Mononuclear cell (primary cell): Measurements from ENCODE around the gene ERG. TPM values are rescaled to one million over a fixed set of nuclear protein-coding genes. Genes with fewer than 3 reads are reported as not detected.

Experiments
- H3K27me3 ChIP-seq: 2 replicates; pipeline ENCODE4 v1.6.0; 2011; ENCODE audit warnings: low read length, control low read depth; ENCODE audit not compliant: insufficient read depth
- H3K4me1 ChIP-seq: 2 replicates; pipeline ENCODE4 v1.5.1; 2011; ENCODE audit warnings: mild to moderate bottlenecking, low read length, control low read depth; ENCODE audit not compliant: insufficient read depth
- H3K4me3 ChIP-seq: 2 replicates; pipeline ENCODE4 v1.5.1; 2011; ENCODE audit warnings: mild to moderate bottlenecking, low read length, moderate library complexity
- H3K9me3 ChIP-seq: 2 replicates; pipeline ENCODE4 v1.5.1; 2011; ENCODE audit warnings: low read depth, mild to moderate bottlenecking, control low read depth, low read length
- total RNA-seq: library from RNA; depleted of rRNA; stranded (reverse); fragments of >200 nt; gene quantifications from one replicate; pipeline ENCODE4 v1.2.3, GENCODE V29; 2012

ERG gene
- total RNA-seq, 1 donor, result 1.4 TPM

DNA sequence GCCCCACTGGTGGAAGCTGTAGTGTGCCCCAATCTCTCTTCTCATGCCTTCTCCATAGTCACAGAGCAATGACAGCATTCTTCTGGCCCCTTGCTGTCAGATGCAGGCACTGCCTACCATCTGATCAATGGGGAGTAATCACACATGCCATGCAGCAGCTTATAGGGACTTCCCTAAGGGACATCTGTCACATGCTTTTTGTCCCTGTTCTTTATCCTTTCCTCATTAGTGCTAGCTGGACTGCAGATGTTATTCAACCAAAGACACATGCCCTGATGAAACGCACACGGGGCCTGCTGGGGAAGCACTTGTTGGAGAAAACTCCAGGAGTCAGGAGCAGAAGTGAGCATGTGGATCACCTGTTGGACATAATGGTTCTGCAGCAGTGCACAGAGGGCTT, 132.8 kb downstream of the ERG start:
- Histone ChIP-seq H3K4me3 (no peak overlapping the region), H3K27me3 (no peaks in the 10 kb centered on the region), H3K4me1 (no peaks in the 10 kb centered on the region), H3K9me3 (no peaks in the 10 kb centered on the region)

DNA sequence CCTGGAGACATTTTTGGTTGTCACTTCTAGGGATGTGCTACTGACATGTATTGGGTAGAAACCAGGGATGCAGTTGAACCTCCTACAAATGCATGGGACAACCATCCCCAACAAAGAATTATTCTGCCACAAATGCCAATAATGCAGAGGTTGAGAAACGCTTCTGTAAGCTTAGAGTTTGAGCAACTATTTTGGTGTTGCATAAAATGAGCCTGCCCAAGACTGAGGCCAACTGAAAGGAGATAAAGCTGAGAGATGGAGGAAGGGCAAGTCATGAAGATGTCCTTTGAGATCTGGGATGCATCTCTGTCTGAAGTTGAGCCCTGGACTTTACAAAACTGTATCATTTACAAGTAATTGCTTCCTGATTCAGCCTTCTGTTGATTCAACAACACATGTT, 134.6 kb downstream of the ERG start:
- Histone ChIP-seq H3K4me3 (no peak overlapping the region), H3K9me3 (no peaks in the 10 kb centered on the region), H3K27me3 (no peaks in the 10 kb centered on the region), H3K4me1 (no peaks in the 10 kb centered on the region)

DNA sequence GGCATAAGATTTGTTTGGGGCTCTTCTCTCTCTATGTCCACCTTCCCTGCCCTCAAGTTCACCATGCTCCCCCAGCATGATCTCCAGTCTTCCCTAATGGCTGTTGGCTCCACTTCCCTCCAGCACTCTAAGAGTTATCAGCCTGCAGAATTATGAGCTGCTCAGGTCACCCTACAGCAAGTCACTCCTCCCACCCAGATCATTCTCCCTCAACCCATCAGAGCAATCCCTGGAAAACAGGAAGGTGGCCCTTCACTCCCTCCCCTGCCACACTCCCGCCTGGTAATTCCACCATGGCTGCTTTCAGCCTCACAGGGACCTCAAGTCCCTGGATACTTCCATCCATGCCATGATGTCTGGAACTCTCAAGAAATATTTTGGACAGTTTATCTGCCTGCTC, 137.0 kb downstream of the ERG start:
- Histone ChIP-seq H3K9me3 (no peaks in the 10 kb centered on the region), H3K4me3 (no peak overlapping the region), H3K4me1 (no peaks in the 10 kb centered on the region), H3K27me3 (no peaks in the 10 kb centered on the region)

DNA sequence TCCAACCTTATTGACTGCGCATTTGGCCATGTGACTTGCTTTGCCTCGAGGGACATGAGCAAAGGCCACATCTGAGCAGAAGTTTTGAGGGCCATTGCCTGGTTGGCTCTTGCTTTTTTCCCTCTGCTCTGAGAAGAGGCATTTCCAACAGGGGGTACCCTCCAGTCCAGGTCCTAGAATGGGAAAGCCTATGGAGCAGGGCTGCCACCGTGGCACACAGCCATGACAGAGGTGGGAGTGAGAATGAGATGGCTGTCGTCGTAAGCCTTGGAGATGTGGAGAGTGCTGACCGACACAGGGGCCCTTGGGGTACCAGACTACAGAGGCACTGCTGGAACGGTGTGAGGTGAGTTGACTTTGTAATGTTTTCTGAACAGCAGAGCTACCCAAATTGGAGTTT, 138.4 kb downstream of the ERG start:
- no peak overlapping the region for H3K4me3 ChIP-seq
- no peaks in the 10 kb centered on the region for H3K27me3 ChIP-seq
- no peaks in the 10 kb centered on the region for H3K4me1 ChIP-seq
- H3K9me3 ChIP-seq, result no peaks in the 10 kb centered on the region

DNA sequence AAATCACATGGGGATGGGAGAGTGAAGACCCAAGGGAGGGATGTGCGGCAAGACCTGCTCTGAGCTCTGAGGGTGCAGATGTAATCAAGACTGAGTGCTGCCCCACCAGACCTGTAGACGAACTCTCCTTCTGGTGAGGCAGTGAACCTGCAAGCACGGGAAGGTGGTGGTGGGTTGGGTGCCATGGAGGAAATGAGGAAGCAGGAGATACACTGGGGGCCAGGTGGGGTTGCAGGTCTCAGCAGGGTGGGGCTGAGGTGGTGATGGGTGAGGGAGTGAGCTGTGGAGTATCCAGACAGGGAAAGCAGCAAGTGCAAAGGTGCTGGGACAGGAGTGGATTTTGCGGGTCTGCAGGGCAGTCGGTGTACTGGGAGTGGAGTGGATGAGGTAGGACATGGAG, 139.2 kb downstream of the ERG start:
- H3K9me3 ChIP-seq, result no peaks in the 10 kb centered on the region
- no peaks in the 10 kb centered on the region for H3K27me3 ChIP-seq
- no peaks in the 10 kb centered on the region for H3K4me1 ChIP-seq
- H3K4me3 ChIP-seq, result no peak overlapping the region

DNA sequence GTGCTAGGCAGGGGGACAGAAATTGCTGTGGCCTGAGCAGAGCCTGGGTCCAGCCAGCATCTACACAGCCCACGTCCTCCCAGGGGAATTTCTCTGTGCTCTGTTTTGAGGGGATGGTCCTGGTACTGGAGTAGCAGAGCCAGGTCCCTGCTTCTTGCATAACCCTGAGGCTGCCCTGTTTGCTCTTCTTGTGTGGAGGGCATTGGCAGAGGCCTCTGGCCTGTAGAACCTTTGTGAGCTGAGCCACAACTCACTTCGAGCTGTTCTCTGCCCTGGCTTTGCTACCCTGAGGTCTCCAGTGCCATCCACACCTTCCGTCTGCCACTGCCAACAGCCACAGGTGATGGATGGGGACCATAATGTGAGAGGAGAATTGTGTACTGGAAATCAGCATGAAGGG, 139.6 kb downstream of the ERG start:
- H3K4me1 ChIP-seq, result no peaks in the 10 kb centered on the region
- H3K27me3 ChIP-seq, result no peaks in the 10 kb centered on the region
- H3K4me3 ChIP-seq, result no peak overlapping the region
- H3K9me3 ChIP-seq, result no peaks in the 10 kb centered on the region

DNA sequence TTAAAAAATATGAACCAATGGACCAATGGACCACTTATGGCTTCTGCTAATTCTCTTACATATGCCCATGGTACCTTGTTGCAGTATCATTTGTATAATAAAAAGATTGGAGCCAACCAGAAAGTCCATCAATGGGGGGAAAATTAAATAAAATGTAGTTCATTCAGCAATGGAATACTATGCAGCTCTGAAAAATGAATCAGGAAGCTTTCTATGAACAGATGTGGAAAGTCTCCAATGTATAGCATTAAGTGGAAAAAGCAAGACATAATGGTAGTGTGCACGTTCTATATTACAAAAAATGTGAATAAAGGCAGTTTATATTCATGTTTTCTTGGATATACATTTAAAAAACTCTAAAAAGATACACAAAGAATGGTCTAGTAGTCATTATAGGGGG, 140.2 kb downstream of the ERG start:
- no peak overlapping the region for H3K4me3 ChIP-seq
- H3K27me3 ChIP-seq, result no peaks in the 10 kb centered on the region
- no peaks in the 10 kb centered on the region for H3K9me3 ChIP-seq
- H3K4me1 ChIP-seq, result no peaks in the 10 kb centered on the region

DNA sequence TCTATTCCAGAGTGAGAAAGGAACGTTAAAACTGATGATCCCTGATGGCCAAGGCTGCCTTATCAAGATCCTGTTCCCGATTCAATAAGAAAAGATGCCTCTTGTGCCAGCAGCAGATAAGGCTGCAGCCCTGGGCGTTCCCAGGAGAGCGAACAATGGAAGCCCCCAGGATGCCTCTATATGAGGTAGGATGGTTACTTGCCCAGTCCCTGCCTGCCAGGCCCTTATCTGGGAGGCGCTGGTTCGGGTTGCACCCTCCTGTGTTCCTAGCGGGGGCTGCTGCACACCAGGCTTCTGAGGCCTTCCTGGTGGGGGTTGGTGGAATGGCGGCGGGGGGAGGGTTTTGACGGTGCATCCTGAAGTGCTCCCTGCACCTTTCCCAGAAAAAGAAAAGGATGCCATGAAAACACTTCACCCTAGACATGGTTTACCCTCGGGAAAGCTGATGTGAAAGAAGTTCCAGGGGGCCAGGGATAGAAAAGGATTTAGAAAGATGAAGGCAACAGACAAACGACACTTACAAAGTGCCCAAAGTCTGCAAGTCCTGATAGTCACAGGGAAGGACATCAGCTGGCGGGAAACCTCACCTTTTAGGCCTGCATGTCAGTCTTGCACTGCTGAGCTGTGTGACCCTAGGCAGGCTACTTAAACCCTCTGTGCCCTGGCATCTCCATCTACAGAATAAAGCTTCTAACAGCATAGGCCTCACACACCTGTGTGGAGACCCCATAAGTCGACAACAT, 141.2 kb downstream of the ERG start:
- Histone ChIP-seq H3K9me3 (no peaks in the 10 kb centered on the region), H3K4me1 (peaks cover 9% of the 10 kb centered on the region), H3K4me3 (no peak overlapping the region), H3K27me3 (no peaks in the 10 kb centered on the region)

DNA sequence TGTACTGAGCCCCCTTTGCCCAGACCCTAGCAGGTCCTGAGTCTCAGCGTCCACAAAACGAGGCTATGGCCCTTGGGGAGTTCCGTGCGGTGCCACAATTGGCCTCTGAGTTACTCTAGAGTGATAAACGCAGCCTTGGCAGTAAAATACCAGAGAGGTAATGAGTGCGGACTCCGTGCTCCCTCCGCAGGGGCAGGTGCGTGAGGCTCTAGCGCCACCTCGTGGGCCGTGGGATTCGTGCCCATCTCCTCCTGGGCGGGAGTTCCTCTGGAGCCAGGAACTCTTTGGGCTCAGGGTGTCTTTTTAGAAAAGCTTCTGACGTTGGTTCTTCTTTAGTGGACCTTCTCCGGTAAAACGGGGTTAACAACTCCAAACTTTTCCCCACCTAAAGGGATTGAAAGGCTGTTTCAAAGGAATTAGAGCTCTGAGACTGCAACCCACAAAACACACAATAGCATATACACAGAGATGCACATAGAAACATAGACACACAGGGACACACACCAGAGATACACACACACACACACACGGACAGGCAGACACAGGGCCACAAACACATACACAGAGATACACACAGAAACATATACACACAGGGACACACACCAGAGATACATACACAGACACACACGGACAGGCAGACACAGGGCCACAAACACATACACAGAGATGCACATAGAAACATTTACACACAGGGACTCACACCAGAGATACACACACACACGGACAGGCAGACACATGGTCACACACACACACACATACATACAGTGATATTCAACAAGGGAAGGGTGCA, 142.1 kb downstream of the ERG start:
- H3K27me3 ChIP-seq, result no peaks in the 10 kb centered on the region
- no peak overlapping the region for H3K4me3 ChIP-seq
- H3K9me3 ChIP-seq, result no peaks in the 10 kb centered on the region
- peaks cover 17% of the 10 kb centered on the region for H3K4me1 ChIP-seq

DNA sequence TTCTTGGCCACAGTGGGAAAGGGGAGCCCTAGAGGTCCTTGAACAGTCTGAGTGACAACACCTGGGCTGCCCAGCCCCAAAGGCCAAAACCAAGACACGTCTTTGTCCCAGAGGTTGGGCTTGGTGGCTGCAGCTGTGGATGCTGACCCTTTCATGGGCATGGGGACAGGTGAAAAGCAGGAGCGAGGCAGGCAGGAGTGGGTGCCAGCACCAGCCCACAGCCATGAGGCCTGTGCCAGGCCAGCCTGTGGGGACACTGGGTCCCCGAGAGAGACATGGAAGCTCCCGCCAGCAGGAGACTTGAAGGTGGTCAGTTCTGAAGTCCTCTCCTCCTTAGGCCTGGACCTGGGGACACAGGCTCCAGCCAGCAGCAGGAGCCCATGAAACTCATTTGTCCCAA, 142.9 kb downstream of the ERG start:
- no peaks in the 10 kb centered on the region for H3K9me3 ChIP-seq
- H3K4me1 ChIP-seq, result peaks cover 26% of the 10 kb centered on the region
- H3K27me3 ChIP-seq, result no peaks in the 10 kb centered on the region
- no peak overlapping the region for H3K4me3 ChIP-seq

DNA sequence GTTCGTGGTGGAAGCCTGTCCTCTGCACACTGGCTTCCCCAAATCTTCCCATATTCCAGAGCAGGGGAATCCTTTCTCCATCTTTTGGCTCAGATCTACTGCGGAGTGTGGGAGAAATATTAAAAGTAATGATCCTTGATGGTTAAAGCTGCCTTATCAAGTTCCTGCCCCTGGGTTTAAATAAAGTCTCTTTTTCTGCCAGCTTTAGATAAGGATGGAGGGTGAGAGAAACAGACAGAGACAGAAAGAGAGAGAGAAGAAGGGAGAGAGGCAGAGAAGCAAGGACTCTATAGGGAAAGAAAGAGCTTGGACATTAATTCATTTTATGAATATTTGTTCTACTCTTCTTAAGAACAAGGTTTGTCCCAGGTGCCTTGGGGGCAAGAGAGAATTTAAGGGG, 143.5 kb downstream of the ERG start:
- H3K4me3 ChIP-seq, result no peak overlapping the region
- H3K4me1 ChIP-seq, result peaks cover 27% of the 10 kb centered on the region
- H3K9me3 ChIP-seq, result no peaks in the 10 kb centered on the region
- no peaks in the 10 kb centered on the region for H3K27me3 ChIP-seq

DNA sequence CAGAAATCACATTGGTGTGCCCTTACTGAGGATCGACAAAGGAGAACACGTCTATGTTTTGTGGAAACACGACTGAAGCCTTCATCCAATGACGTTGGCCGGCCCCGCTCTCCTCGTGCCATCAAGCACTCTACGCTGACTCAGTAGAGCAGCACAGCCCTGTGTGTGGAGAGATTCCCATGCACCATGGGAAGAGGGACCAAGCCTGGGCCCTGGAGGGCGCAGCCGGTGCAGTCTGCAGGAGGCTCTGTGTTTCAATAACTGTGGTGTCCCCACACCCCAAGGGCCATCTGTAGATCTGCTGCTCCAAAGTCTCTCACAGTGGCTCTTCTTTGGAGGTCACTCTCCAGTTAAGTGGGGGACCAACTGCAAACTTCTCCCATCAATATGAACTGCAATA, 144.0 kb downstream of the ERG start:
- no peaks in the 10 kb centered on the region for H3K27me3 ChIP-seq
- H3K9me3 ChIP-seq, result no peaks in the 10 kb centered on the region
- no peak overlapping the region for H3K4me3 ChIP-seq
- peaks cover 27% of the 10 kb centered on the region for H3K4me1 ChIP-seq

DNA sequence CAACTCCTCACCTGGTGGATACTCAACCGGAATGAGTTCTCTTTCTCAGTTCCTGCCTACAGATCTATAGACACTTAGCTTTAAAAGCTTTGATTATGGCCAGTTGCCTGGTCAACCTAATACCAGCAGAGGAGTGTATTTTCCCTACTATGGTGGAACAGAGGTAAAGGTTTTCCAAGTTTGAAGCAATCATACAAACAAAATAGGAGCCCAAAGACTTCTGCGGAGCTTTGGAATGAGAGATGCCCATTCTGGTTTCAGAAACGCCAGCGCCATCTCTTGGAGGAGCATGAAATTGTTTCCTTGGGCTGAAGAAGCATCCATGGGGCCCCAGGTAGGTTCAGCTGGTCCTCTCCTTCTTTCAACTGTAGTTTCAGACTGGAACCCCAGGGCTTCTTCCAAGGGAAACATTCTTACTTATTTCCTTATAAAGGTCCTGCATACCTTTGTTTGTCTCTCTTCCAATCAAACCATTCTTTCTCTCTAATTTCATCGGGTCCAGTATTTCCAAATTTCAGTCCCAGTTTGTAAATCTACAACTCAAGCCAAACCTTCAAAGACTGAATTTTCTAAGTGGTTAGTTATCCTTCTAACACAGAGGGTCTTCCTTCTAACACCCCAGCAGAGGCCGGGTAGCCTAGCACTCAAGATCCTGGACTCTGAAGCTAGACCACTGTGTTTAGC, 145.6 kb downstream of the ERG start:
- H3K4me1 ChIP-seq, result peaks cover 27% of the 10 kb centered on the region
- H3K27me3 ChIP-seq, result no peaks in the 10 kb centered on the region
- H3K9me3 ChIP-seq, result no peaks in the 10 kb centered on the region
- H3K4me3 ChIP-seq, result no peak overlapping the region

DNA sequence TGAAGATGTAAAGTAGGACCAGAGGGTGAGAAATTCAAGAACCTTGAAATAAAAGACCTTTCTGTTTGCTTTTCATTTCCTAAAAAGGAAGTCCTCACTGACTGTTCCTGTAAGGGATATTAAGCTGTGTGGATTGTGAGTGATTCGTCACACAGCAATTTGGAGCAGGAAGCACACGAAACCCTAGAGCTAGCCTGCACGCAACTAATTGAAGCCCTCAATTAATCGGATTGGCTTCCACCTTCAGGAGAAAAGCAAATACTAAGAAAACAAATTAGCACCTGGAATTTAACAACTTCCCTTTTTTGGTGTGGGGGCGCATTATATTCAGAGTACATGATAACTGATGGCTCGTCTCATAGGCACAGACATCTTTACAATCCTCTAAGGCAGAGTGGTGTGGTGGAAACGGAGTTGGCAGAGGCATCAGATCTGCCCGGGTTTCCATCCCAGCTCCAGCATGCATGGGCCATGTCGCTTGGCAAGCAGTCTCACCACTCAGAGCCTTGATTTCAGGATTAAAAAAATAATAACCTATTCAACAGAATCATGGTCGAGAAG, 146.2 kb downstream of the ERG start:
- Histone ChIP-seq H3K4me3 (no peak overlapping the region), H3K4me1 (peaks cover 27% of the 10 kb centered on the region), H3K27me3 (no peaks in the 10 kb centered on the region), H3K9me3 (no peaks in the 10 kb centered on the region)
